ENCODE results near the gene CFHR5.
"Not testable (repeated sequence)": the region's sequence is repeated elsewhere in the genome, so short reads cannot be mapped to it uniquely, and the experiment has no call there.

The CFHR5 gene

GRCh38 chr1:196977278-196977677 is at the start of gene CFHR5:
CFHR5 (plus strand) TSS chr1:196977556; CDS start chr1:196977665, 109 bp downstream.
- DNase-seq (ENCODE audit: low spot score), result no peak

- not testable (repeated sequence) for DNase-seq (ENCODE audit: low spot score)
Observed at GRCh38 chr1:196932853-196933252, 44.5 kb upstream of the CFHR5 start.

- DNase-seq (ENCODE audit: low spot score), result no peak
Observed at GRCh38 chr1:196933531-196934189, 43.7 kb upstream of the CFHR5 start.

- not testable (repeated sequence) for DNase-seq (ENCODE audit: low spot score)
Observed at GRCh38 chr1:196941474-196941873, 35.9 kb upstream of the CFHR5 start.

- DNase-seq (ENCODE audit: low spot score), result not testable (repeated sequence)
Observed at GRCh38 chr1:196943568-196943967, 33.8 kb upstream of the CFHR5 start, which contains the start of gene CFHR2. CFHR2 (plus strand) TSS chr1:196943738; CDS start chr1:196943881, 143 bp downstream.

GRCh38 chr1:196951711-196952394 is 25.5 kb upstream of the CFHR5 start:
- DNase-seq (ENCODE audit: low spot score), result no peak

GRCh38 chr1:196954778-196955177 is 22.6 kb upstream of the CFHR5 start:
- no peak for DNase-seq (ENCODE audit: low spot score)

GRCh38 chr1:196955926-196956325 is 21.4 kb upstream of the CFHR5 start:
- no peak for DNase-seq (ENCODE audit: low spot score)

GRCh38 chr1:196960854-196961253 is 16.5 kb upstream of the CFHR5 start:
- DNase-seq (ENCODE audit: low spot score), result no peak

GRCh38 chr1:196970182-196970581 is 7.2 kb upstream of the CFHR5 start:
- no peak for DNase-seq (ENCODE audit: low spot score)

GRCh38 chr1:196976278-196976677 is 1.1 kb upstream of the CFHR5 start:
- no peak for DNase-seq (ENCODE audit: low spot score)

- no peak for DNase-seq (ENCODE audit: low spot score)
Observed at GRCh38 chr1:196980859-196981258, 3.5 kb downstream of the CFHR5 start.

- not testable (repeated sequence) for DNase-seq (ENCODE audit: low spot score)
Observed at GRCh38 chr1:196982247-196982646, 4.9 kb downstream of the CFHR5 start.

GRCh38 chr1:196991919-196992651 is 14.7 kb downstream of the CFHR5 start:
- DNase-seq (ENCODE audit: low spot score), result not testable (repeated sequence)

GRCh38 chr1:196993916-196994315 is 16.6 kb downstream of the CFHR5 start:
- no peak for DNase-seq (ENCODE audit: low spot score)

- no peak for DNase-seq (ENCODE audit: low spot score)
Observed at GRCh38 chr1:196997423-196997822, 20.1 kb downstream of the CFHR5 start.

- no peak for DNase-seq (ENCODE audit: low spot score)
Observed at GRCh38 chr1:197001828-197002227, 24.5 kb downstream of the CFHR5 start.

- no peak for DNase-seq (ENCODE audit: low spot score)
Observed at GRCh38 chr1:197003132-197003531, 25.8 kb downstream of the CFHR5 start.

- no peak for DNase-seq (ENCODE audit: low spot score)
Observed at GRCh38 chr1:197008861-197009260, 31.5 kb downstream of the CFHR5 start.

GRCh38 chr1:197011614-197012013 is 34.3 kb downstream of the CFHR5 start:
- DNase-seq (ENCODE audit: low spot score), result no peak

- DNase-seq (ENCODE audit: low spot score), result no peak
Observed at GRCh38 chr1:197013234-197013633, 35.9 kb downstream of the CFHR5 start.

GRCh38 chr1:197016751-197017150 is 39.4 kb downstream of the CFHR5 start:
- DNase-seq (ENCODE audit: low spot score), result no peak
